GM19239 (cell line): ENCODE measurements around the gene EYA2.

ENCODE experiments used
- DNase-seq: peaks from one replicate; pipeline ENCODE4 v3.0.0; 2011; ENCODE audit warnings: low spot score; ENCODE audit not compliant: insufficient read length
- FAIRE-seq: peaks from 2 replicates; lab custom pipeline; 2011; peaks lifted over from hg19 to GRCh38; lab: Jason Lieb, UNC

Gene EYA2

GRCh38 chr20:47206962-47207641 lies 312.5 kb downstream of the EYA2 start:
- FAIRE-seq: no peak
- DNase-seq: no peak

- no peak for DNase-seq
- FAIRE-seq: no peak
Measured at GRCh38 chr20:47208534-47209174, 314.0 kb downstream of the EYA2 start.

GRCh38 chr20:47209982-47210381 lies 315.3 kb downstream of the EYA2 start:
- FAIRE-seq: no peak
- no peak for DNase-seq

GRCh38 chr20:47210470-47210869 lies 315.8 kb downstream of the EYA2 start:
- FAIRE-seq (no peak), DNase-seq (no peak)

GRCh38 chr20:47211036-47211435 lies 316.4 kb downstream of the EYA2 start:
- DNase-seq (no peak), FAIRE-seq (no peak)

- no peak for FAIRE-seq
Measured at GRCh38 chr20:47212606-47213207, 318.1 kb downstream of the EYA2 start.

GRCh38 chr20:47213966-47214365 lies 319.3 kb downstream of the EYA2 start:
- no peak for DNase-seq
- FAIRE-seq: no peak

More at GRCh38 chr20:47212606-47213207, 318.1 kb downstream of the EYA2 start:
- no peak for DNase-seq

- no peak for DNase-seq
- no peak for FAIRE-seq
Measured at GRCh38 chr20:47215653-47216397, 321.2 kb downstream of the EYA2 start.

- DNase-seq (no peak), FAIRE-seq (no peak)
Measured at GRCh38 chr20:47216819-47217410, 322.3 kb downstream of the EYA2 start.

- DNase-seq: no peak
- no peak for FAIRE-seq
Measured at GRCh38 chr20:47217482-47218446, 323.1 kb downstream of the EYA2 start.

- DNase-seq (no peak), FAIRE-seq (no peak)
Measured at GRCh38 chr20:47220161-47220582, 325.5 kb downstream of the EYA2 start.

GRCh38 chr20:47221036-47221625 lies 326.5 kb downstream of the EYA2 start:
- DNase-seq (no peak), FAIRE-seq (no peak)

GRCh38 chr20:47222468-47223119 lies 328.0 kb downstream of the EYA2 start:
- DNase-seq (no peak), FAIRE-seq (no peak)

GRCh38 chr20:47223896-47224295 lies 329.3 kb downstream of the EYA2 start:
- DNase-seq (no peak), FAIRE-seq (no peak)

GRCh38 chr20:47224300-47224791 lies 329.7 kb downstream of the EYA2 start:
- DNase-seq: no peak
- FAIRE-seq: no peak

GRCh38 chr20:47224857-47225256 lies 330.2 kb downstream of the EYA2 start:
- FAIRE-seq (no peak), DNase-seq (no peak)

- no peak for FAIRE-seq
- no peak for DNase-seq
Measured at GRCh38 chr20:47225458-47225857, 330.8 kb downstream of the EYA2 start.

- DNase-seq (no peak), FAIRE-seq (no peak)
Measured at GRCh38 chr20:47227119-47227518, 332.5 kb downstream of the EYA2 start.
